Neural progenitor cell (in vitro differentiated cells): ENCODE measurements around the gene BEND7. TPM values are rescaled to one million over a fixed set of nuclear protein-coding genes. Genes with fewer than 3 reads are reported as not detected.

ENCODE experiments used
- DNase-seq: peaks from one replicate; pipeline ENCODE4 v3.0.0-alpha.2; 2016; ENCODE audit warnings: low spot score
- H2AFZ ChIP-seq: fragments of 200-600 bp; sonication (generic); replicated peaks from 2 replicates; pipeline ENCODE4 v1.6.1; 2016; ENCODE audit warnings: antibody characterized with exemption
- H3F3A ChIP-seq: fragments of 200-600 bp; sonication (generic); 2 replicates; pipeline ENCODE4 v1.6.1; 2016; ENCODE audit warnings: antibody characterized with exemption, low read depth
- H3K27ac ChIP-seq: fragments of 200-600 bp; sonication (generic); 2 replicates; pipeline ENCODE4 v1.5.1; 2016; ENCODE audit warnings: mild to moderate bottlenecking
- H3K27me3 ChIP-seq: fragments of 200-600 bp; sonication (generic); 2 replicates; pipeline ENCODE4 v1.6.1; 2016; ENCODE audit warnings: mild to moderate bottlenecking, moderate library complexity
- H3K36me3 ChIP-seq: fragments of 200-600 bp; sonication (generic); 2 replicates; pipeline ENCODE4 v1.5.1; 2016
- H3K4me1 ChIP-seq: fragments of 200-600 bp; sonication (generic); 2 replicates; pipeline ENCODE4 v1.6.1; 2016; ENCODE audit warnings: mixed run types
- H3K4me2 ChIP-seq: fragments of 200-600 bp; sonication (generic); 2 replicates; pipeline ENCODE4 v1.6.1; 2016
- H3K4me3 ChIP-seq: fragments of 200-600 bp; sonication (generic); 2 replicates; pipeline ENCODE4 v1.5.1; 2016
- H3K79me2 ChIP-seq: fragments of 200-600 bp; sonication (generic); 2 replicates; pipeline ENCODE4 v1.6.1; 2016; ENCODE audit warnings: low read depth
- H3K9ac ChIP-seq: fragments of 200-600 bp; sonication (generic); 2 replicates; pipeline ENCODE4 v1.6.1; 2016
- H3K9me3 ChIP-seq: fragments of 200-600 bp; sonication (generic); 2 replicates; pipeline ENCODE4 v1.5.1; 2016; ENCODE audit warnings: low read depth
- H4K20me1 ChIP-seq: fragments of 200-600 bp; sonication (generic); 2 replicates; pipeline ENCODE4 v1.6.1; 2016; ENCODE audit warnings: low read depth
- H3K27ac Mint-ChIP-seq: 3 replicates; pipeline ENCODE4 v1.8.0; 2021; ENCODE audit warnings: mixed read lengths
- H3K27me3 Mint-ChIP-seq: 2 replicates; pipeline ENCODE4 v1.8.0; 2022; ENCODE audit warnings: low read depth, mild to moderate bottlenecking, inconsistent platforms, moderate library complexity, mixed read lengths; ENCODE audit not compliant: insufficient read depth
- H3K36me3 Mint-ChIP-seq: 3 replicates; pipeline ENCODE4 v1.8.0; 2021; ENCODE audit warnings: mixed read lengths
- H3K4me1 Mint-ChIP-seq: 3 replicates; pipeline ENCODE4 v1.8.0; 2021; ENCODE audit warnings: mixed read lengths
- H3K4me3 Mint-ChIP-seq: 3 replicates; pipeline ENCODE4 v1.8.0; 2021; ENCODE audit warnings: mild to moderate bottlenecking, moderate library complexity, mixed read lengths
- H3K9me3 Mint-ChIP-seq: 3 replicates; pipeline ENCODE4 v1.8.0; 2020; ENCODE audit warnings: mixed read lengths
- EZH2 ChIP-seq: fragments of 200-600 bp; sonication (generic); IDR thresholded peaks from 2 replicates; pipeline ENCODE4 v1.6.1; 2017; ENCODE audit warnings: antibody characterized with exemption, mild to moderate bottlenecking, moderate library complexity
- EZH2phosphoT487 ChIP-seq: fragments of 200-600 bp; sonication (generic); IDR thresholded peaks from 2 replicates; pipeline ENCODE4 v1.6.1; 2017; ENCODE audit warnings: antibody characterized with exemption
- total RNA-seq: library from RNA; depleted of rRNA; stranded (reverse); fragments of >200 nt; gene quantifications from 2 replicates; pipeline ENCODE4 v1.2.3, GENCODE V29; 2015; ENCODE audit warnings: low replicate concordance
- TF ChIP-seq, protein P1 (sequence below): fragments of 200-600 bp; sonication (generic); IDR thresholded peaks from 2 replicates; pipeline ENCODE4 v1.5.1; 2017; ENCODE audit warnings: antibody characterized with exemption, mild to moderate bottlenecking

The BEND7 gene
- total RNA-seq, 1 donor from 2014 or later: 7.5 TPM

DNA sequence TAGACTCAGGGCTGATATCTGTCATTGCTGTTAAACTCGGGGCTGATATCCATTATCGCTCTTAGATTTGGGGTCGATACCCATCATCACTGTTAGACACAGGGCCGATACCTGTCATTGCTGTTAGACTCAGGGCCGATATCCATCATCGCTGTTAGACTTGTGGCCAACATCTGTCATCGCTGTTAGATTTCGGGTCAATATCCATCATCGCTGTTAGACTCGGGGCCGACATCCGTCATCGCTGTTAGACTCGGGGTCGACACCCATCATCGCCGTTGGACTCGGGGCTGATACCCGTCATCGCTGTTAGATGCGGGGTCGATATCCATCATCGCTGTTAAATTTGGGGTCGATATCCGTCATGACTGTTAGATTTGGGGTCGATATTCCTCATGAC lies 54.8 kb downstream of the BEND7 start:
- no peaks in the 10 kb centered on the region for H3K36me3 Mint-ChIP-seq
- no peak overlapping the region for H3K4me3 ChIP-seq
- no peak overlapping the region for H3K27ac Mint-ChIP-seq
- DNase-seq: no peak
- no peak overlapping the region for H3K4me2 ChIP-seq
- no peaks in the 10 kb centered on the region for H3K27me3 ChIP-seq
- H3F3A ChIP-seq: no peaks in the 10 kb centered on the region
- TF ChIP-seq, protein P1, sequence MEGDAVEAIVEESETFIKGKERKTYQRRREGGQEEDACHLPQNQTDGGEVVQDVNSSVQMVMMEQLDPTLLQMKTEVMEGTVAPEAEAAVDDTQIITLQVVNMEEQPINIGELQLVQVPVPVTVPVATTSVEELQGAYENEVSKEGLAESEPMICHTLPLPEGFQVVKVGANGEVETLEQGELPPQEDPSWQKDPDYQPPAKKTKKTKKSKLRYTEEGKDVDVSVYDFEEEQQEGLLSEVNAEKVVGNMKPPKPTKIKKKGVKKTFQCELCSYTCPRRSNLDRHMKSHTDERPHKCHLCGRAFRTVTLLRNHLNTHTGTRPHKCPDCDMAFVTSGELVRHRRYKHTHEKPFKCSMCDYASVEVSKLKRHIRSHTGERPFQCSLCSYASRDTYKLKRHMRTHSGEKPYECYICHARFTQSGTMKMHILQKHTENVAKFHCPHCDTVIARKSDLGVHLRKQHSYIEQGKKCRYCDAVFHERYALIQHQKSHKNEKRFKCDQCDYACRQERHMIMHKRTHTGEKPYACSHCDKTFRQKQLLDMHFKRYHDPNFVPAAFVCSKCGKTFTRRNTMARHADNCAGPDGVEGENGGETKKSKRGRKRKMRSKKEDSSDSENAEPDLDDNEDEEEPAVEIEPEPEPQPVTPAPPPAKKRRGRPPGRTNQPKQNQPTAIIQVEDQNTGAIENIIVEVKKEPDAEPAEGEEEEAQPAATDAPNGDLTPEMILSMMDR: no peak
- TF ChIP-seq EZH2phosphoT487 (no peak), EZH2 (no peak)
- H3K79me2 ChIP-seq: no peaks in the 10 kb centered on the region
- H3K36me3 ChIP-seq: no peaks in the 10 kb centered on the region
- H3K27me3 Mint-ChIP-seq: peaks cover 2% of the 10 kb centered on the region
- H3K9me3 ChIP-seq: no peaks in the 10 kb centered on the region
- no peaks in the 10 kb centered on the region for H3K4me1 ChIP-seq
- H3K9ac ChIP-seq: no peak overlapping the region
- H3K27ac ChIP-seq: no peak overlapping the region
- H2AFZ ChIP-seq: no peak overlapping the region
- H3K9me3 Mint-ChIP-seq: no peaks in the 10 kb centered on the region
- H3K4me1 Mint-ChIP-seq: no peaks in the 10 kb centered on the region
- H3K4me3 Mint-ChIP-seq: no peak overlapping the region
- no peaks in the 10 kb centered on the region for H4K20me1 ChIP-seq

DNA sequence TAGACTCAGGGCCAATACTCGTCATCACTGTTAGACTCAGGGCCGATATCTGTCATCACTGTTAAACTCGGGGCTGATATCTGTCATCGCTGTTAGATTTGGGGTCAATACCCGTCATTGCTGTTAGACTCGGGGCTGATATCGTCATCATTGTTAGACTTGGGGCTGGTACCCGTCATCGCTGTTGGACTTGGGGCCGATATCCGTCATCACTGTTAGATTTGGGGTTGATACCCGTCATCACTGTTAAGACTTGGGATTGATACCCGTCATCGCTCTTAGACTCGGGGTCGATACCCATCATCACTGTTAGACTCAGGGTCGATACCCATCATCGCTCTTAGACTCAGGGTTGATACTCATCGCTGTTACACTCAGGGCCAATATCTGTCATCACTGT lies 56.5 kb downstream of the BEND7 start:
- H3K4me3 Mint-ChIP-seq: no peak overlapping the region
- H3K27me3 Mint-ChIP-seq: peaks cover 4% of the 10 kb centered on the region
- H3K36me3 Mint-ChIP-seq: no peaks in the 10 kb centered on the region
- TF ChIP-seq EZH2 (no peak), EZH2phosphoT487 (no peak)
- TF ChIP-seq, protein P1: no peak
- no peak overlapping the region for H3K4me3 ChIP-seq
- no peaks in the 10 kb centered on the region for H3K79me2 ChIP-seq
- no peak overlapping the region for H3K27ac ChIP-seq
- no peak overlapping the region for H3K27ac Mint-ChIP-seq
- H3K9me3 Mint-ChIP-seq: no peaks in the 10 kb centered on the region
- no peaks in the 10 kb centered on the region for H3F3A ChIP-seq
- no peaks in the 10 kb centered on the region for H4K20me1 ChIP-seq
- no peak overlapping the region for H3K4me2 ChIP-seq
- H3K36me3 ChIP-seq: no peaks in the 10 kb centered on the region
- no peaks in the 10 kb centered on the region for H3K27me3 ChIP-seq
- H3K4me1 ChIP-seq: no peaks in the 10 kb centered on the region
- no peak overlapping the region for H2AFZ ChIP-seq
- no peaks in the 10 kb centered on the region for H3K4me1 Mint-ChIP-seq
- no peak for DNase-seq
- H3K9ac ChIP-seq: no peak overlapping the region
- H3K9me3 ChIP-seq: no peaks in the 10 kb centered on the region

DNA sequence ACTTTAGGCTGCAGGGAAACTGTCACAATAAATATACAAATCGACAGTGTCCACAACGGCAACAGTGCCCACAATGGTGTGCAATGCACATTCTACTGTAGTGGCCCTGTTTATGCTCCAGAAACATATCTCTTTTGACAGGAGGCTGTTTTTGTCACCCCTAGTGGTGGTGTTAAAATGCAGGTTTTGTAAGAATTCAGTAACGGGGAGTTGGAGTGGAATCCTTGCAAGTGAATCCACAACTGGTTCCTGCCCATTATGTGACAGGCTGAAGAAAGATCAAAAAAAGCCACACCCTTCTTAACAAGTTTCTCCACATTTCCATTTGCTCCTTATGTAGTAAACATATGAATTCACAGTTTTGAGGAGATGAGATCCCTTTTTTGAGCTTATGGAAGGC lies 58.5 kb downstream of the BEND7 start:
- no peak for DNase-seq
- no peaks in the 10 kb centered on the region for H3K36me3 Mint-ChIP-seq

More for the DNA sequence above, 58.5 kb downstream of the BEND7 start:
- Histone ChIP-seq H3F3A (no peaks in the 10 kb centered on the region), H2AFZ (no peak overlapping the region), H3K4me2 (no peak overlapping the region), H3K27me3 (no peaks in the 10 kb centered on the region), H3K4me3 (no peak overlapping the region), H3K4me1 (peaks cover 4% of the 10 kb centered on the region), H3K9me3 (no peaks in the 10 kb centered on the region), H3K36me3 (no peaks in the 10 kb centered on the region), H3K79me2 (no peaks in the 10 kb centered on the region), H4K20me1 (no peaks in the 10 kb centered on the region), H3K9ac (no peak overlapping the region), H3K27ac (no peak overlapping the region)
- Mint-ChIP-seq H3K4me1 (peaks cover 2% of the 10 kb centered on the region), H3K27me3 (peaks cover 4% of the 10 kb centered on the region), H3K4me3 (no peak overlapping the region), H3K9me3 (no peaks in the 10 kb centered on the region), H3K27ac (no peak overlapping the region)
- TF ChIP-seq EZH2 (no peak), EZH2phosphoT487 (no peak)
- TF ChIP-seq, protein P1: peak; percentile 40
